Left hindlimb (tissue), 1 donor: Measurements from ENCODE around the gene HOOK2.
"Not testable (repeated sequence)": the region's sequence is repeated elsewhere in the genome, so short reads cannot be mapped to it uniquely, and the experiment has no call there.

Source experiments
- DNase-seq: peaks from one replicate; pipeline ENCODE4 v3.0.0-alpha.2; 2018

Gene HOOK2

GRCh38 chr19:12720296-12720695, 55.1 kb downstream of the HOOK2 start:
- no peak for DNase-seq

GRCh38 chr19:12715929-12716328, 59.4 kb downstream of the HOOK2 start:
- no peak for DNase-seq

- no peak for DNase-seq
Measured at GRCh38 chr19:12715102-12715501, 60.2 kb downstream of the HOOK2 start.

GRCh38 chr19:12713304-12713703, 62.0 kb downstream of the HOOK2 start:
- not testable (repeated sequence) for DNase-seq
